NCI-H2029 (cell line): ENCODE results near the gene DMD.
"Not testable (repeated sequence)": the region's sequence is repeated elsewhere in the genome, so short reads cannot be mapped to it uniquely, and the experiment has no call there.

ENCODE experiments used
- DNase-seq: peaks from one replicate; lab custom pipeline; 2025; lab: John Stamatoyannopoulos, UW

DMD gene

GRCh38 chrX:31522760-31523159, 1688.6 kb downstream of the DMD start:
- DNase-seq = no peak

GRCh38 chrX:31521941-31522340, 1689.4 kb downstream of the DMD start:
- no peak for DNase-seq

- no peak for DNase-seq
These were observed 1694.8 kb downstream of the DMD start for GRCh38 chrX:31516527-31516926.

GRCh38 chrX:31508338-31508737, 1703.0 kb downstream of the DMD start:
- no peak for DNase-seq

- no peak for DNase-seq
These were observed 1704.4 kb downstream of the DMD start for GRCh38 chrX:31506928-31507327.

GRCh38 chrX:31506360-31506759, 1705.0 kb downstream of the DMD start:
- DNase-seq = no peak

- DNase-seq = no peak
These were observed 1710.4 kb downstream of the DMD start for GRCh38 chrX:31500921-31501320.

GRCh38 chrX:31499109-31499508, 1712.2 kb downstream of the DMD start:
- no peak for DNase-seq

GRCh38 chrX:31497086-31497485, 1714.3 kb downstream of the DMD start:
- DNase-seq = no peak

GRCh38 chrX:31487951-31488350, 1723.4 kb downstream of the DMD start:
- no peak for DNase-seq

GRCh38 chrX:31483336-31483735, 1728.0 kb downstream of the DMD start:
- DNase-seq = no peak

- no peak for DNase-seq
These were observed 1730.7 kb downstream of the DMD start for GRCh38 chrX:31480696-31481095.

- DNase-seq = no peak
These were observed 1740.1 kb downstream of the DMD start for GRCh38 chrX:31471229-31471628.

GRCh38 chrX:31470753-31471152, 1740.6 kb downstream of the DMD start:
- not testable (repeated sequence) for DNase-seq

- DNase-seq = no peak
These were observed 1746.9 kb downstream of the DMD start for GRCh38 chrX:31464306-31464915.

- no peak for DNase-seq
These were observed 1750.1 kb downstream of the DMD start for GRCh38 chrX:31461266-31461665.

- DNase-seq = no peak
These were observed 1752.0 kb downstream of the DMD start for GRCh38 chrX:31459361-31459760.

- DNase-seq = no peak
These were observed 1761.4 kb downstream of the DMD start for GRCh38 chrX:31449965-31450364.

- DNase-seq = peak; percentile 3
These were observed 1762.3 kb downstream of the DMD start for GRCh38 chrX:31449081-31449480.

GRCh38 chrX:31445542-31445941, 1765.8 kb downstream of the DMD start:
- DNase-seq = no peak

- no peak for DNase-seq
These were observed 1767.7 kb downstream of the DMD start for GRCh38 chrX:31443654-31444053.

GRCh38 chrX:31440546-31440945, 1770.8 kb downstream of the DMD start:
- DNase-seq = no peak

- DNase-seq = no peak
These were observed 1774.9 kb downstream of the DMD start for GRCh38 chrX:31436424-31436823.

GRCh38 chrX:31435592-31435991, 1775.8 kb downstream of the DMD start:
- DNase-seq = no peak

GRCh38 chrX:31433856-31434255, 1777.5 kb downstream of the DMD start:
- no peak for DNase-seq
